NAMALWA (cell line): ENCODE data around the gene TUBB4A.

ENCODE experiments used
- DNase-seq: peaks from one replicate; pipeline ENCODE4 v3.0.0-alpha.2; 2015; ENCODE audit warnings: low spot score

TUBB4A gene

DNA sequence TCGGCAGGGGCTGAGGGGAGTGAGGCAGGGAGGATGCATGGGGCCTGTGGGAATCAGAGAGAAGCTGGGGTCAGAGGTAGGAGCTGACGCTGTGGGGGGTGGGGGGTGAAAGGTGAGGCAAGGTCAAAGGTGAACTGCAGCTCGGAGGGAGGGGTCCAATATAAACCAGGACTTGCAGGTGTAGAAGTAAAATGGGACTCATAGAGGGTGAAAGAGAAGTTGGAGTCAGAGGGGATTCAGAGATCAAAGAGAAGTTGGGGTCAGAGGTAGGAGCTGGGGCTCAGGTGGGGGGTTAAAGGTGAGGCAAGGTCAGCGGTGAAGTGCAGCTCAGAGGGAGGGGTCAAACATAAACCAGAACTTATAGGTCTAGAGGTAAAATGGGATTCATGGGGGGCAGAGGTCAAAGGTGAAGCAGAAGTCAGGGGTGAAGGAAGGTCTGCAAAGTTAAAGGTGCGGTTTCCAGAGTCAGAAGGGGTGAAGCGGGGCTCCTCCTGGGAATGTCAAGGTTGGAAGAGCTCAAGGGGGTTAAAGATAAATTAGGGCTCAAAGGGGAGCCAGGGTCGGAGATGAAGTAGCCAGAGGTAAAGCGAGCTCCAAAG lies 7.6 kb downstream of the TUBB4A start:
- DNase-seq = no peak

DNA sequence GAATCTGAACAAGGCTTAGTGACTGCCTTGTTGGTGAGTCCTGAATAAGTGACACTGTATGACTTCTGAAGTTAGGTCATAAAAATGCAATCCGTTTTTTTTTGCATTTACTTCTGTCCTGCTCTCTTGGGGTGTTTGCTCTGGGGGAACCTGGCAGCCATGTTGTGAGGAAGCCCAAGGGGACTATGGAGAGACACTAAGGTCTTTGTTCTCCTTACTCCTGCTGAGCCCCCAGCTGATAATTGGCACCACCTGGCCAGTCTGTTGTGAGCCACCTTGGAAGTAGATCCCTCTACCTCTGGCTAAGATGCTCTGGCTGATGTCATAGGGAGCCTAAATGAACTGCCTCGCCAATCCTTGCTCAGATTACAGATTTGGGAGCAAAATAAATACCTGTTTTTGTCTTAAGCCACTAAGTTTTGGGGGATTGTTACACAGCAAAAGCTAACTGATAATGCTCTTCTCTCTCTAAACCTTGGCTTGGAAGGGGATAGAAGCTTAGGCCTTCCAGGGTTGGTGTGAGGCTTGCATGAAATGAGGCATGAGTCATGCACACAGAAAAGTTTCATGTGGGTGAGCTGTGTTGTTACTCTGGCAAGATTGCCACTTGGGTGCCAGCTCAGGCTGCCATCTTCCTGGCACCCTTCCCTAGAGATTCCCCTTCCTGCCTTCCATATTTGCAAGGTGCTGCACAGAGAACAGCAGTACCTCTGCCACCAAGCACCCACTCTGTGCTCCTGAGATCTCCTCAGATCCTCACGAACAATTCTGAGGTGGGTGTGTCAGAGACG lies 10.1 kb downstream of the TUBB4A start:
- no peak for DNase-seq

DNA sequence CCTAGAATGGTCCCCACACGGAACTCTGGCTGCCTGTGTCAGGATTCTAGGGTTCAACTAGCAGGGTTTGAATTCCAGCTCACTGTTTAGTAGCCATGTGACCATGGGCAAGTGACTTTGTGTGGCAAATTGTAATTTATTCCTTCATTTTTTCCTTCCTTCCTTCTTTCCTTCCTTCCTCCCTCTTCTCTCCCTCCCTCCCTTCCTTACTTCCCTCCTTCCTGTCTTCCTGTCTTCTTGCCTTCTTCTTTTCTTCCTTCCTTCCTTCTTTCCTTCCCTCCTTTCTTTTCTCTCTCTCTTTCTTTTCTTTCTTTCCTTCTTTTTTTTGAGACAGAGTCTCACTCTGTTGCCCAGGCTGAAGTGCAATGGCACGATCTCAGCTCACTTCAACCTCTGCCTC lies 12.0 kb downstream of the TUBB4A start:
- no peak for DNase-seq

DNA sequence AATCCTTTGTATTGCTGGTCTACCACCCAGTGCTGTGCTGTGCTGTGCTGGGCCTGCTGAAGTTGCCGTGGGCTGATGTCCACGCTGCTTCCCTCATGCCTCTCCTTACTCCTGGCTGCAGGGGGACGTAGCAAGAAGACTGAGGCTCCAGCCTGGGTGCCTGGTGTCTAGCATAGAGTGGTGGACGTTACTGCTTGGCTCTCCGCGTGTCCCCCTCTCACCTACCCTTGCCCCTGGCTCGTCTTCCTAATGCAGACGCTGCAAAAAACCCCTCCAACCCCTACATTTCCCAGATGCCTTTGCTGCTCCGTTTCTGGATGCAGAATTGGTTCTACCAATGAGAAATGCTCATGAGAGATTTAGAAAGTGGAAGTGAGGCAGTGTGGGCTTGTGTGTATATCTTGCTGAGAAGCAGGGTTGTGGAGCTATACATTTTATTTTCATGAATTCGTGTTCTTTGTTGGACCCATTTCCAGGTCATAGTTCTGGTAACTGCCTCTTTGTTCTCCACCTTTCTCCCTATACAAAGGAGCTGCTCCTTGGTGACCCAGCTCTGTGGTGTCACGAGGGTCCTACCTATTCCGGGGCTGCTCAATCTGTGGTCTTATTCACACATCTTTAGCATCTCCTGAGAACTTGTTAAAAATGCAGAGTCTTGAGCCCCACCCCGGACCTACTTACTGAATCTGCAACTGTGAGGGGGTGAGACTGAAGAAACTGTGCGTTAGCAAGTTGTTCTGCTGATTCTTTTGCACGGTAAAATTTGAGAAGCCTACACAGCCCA lies 12.6 kb downstream of the TUBB4A start:
- peak; percentile 38 for DNase-seq

DNA sequence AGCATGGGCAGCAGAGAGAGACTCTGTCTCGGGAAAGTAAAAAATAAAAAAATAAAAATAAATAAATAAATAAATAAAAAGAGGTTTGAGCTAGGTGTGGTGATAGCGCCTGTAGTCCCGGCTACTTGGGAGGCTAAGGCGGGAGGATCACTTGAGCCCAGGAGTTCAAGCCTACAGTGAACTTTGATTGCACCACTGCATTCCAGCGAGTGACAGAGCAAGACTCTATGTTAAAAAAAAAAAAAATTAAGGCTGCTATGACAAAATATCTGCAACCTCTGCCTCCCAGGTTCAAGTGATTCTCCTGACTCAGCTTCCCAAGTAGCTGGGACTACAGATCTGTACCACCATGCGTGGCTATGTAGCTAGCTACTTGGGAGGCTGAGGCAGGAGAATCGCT lies 17.3 kb downstream of the TUBB4A start:
- DNase-seq = no peak

DNA sequence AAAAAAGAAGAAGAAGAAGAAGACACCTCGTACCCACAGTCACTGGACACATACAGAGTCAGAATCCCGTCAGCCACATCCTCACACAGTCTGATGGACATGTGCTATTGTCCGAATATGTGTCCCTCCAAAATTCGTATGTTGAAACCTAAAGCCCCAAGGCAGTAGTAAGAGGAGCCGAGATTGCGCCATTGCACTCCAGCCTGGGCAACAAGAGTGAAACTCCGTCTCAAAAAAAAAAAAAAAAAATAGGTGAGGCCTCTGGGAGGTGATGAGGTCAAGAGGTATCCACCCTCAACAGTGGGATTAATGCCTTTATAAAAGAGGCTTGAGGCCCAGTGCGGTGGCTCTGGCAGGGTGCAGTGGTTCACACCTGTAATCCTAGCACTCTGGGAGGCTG lies 17.9 kb downstream of the TUBB4A start:
- no peak for DNase-seq

DNA sequence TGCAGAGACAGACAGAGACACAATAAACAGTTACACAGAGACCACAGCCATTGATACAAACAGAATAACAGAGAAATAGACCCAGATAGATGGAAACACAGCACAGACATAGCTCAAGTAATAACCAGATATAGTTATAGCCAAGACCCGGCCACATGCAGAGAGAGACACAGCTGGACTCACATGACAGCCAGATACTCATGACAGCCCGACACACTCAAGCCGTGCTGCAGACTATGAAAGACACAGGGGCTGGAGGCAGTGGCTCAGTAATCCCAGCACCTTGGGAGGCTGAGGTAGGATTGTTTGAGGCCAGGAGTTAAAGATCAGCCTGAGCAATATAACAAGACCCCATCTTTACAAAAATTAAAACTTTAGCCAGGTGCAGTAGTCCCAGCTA lies 18.9 kb downstream of the TUBB4A start:
- DNase-seq = no peak

DNA sequence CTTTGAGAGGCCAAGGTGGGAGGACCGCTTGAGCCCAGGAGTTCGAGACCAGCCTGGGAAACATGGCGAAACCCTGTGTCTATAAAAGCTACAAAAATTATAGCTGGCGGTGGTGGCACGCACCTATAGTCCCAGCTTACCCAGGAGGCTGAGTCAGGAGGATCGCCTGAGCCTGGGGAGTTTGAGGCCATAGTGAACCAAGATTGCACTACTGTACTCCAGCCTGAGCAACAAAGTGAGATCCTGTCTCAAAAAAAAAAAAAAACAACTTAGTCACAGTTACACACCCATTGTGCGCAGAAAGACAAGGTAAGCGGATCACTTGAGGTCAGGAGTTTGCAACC lies 19.8 kb downstream of the TUBB4A start:
- no peak for DNase-seq

DNA sequence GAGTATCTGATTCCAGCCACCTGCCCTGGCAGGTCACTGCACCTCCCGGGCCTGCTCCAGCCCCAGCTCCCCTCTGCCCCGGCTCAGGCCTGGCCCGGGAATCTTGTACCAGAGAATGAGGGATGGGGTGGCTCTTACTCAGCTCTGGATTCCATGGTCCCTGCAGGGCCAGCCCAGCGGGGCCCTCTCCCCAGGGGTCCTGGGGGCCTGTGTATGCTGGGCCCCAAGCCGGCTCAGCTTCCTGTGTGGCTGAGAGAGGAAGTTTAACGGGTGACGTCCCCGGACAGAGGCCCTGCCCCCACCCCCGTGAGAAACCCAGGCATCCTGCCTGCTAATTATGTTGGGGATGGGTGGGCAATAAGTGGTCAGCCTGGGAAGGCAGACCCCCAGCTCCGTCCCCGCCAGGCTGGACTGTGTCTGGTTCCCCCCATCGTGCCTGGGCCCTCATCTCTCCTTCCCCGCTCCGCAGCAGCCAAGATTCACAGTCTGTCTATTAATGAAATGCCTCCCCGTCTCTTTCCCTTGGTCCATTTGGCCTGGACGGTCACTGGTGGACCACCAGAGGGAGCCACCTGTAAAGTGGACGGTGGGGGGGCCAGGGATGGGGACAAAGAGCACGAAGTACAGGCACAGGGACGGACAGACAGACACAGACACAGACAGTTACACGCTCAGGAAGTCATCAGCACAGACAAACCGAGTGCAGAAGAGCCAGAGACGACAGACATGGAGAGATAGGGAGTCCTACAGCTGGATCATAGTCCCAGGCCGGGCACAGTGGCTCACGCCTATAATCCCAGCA lies 20.4 kb downstream of the TUBB4A start, which contains the start of gene DENND1C:
Gene DENND1C (minus strand): TSS at position 247 of the 802 bp plus-strand sequence. CDS start 92 bp downstream, at position 155.
- DNase-seq = peak; percentile 68

DNA sequence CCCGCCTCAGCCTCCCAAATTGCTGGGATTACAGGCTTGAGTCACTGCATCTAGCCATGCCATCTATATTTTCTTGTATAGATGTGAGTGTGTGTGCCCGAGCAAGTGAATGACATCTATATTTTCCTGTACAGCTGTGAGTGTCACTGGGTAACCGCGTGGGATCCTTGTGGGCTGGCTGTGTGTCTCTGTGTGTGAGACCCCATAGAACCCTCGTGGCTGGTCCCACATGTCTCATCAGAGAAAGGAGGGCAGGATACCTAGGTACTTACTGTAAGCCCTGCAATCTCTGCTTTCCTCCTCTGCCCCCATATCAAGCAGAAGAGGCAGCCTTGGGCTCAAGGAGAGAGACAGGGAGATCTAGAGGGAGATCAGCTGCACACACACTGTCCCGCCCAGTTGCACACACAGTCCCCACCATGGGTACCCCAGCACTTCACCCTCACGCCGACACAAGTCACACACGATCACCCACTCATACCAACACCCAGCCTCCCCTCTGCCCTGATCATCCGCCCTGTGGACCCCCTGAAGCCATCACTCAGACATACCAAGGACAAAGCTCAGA lies 21.2 kb downstream of the TUBB4A start:
- DNase-seq = no peak

DNA sequence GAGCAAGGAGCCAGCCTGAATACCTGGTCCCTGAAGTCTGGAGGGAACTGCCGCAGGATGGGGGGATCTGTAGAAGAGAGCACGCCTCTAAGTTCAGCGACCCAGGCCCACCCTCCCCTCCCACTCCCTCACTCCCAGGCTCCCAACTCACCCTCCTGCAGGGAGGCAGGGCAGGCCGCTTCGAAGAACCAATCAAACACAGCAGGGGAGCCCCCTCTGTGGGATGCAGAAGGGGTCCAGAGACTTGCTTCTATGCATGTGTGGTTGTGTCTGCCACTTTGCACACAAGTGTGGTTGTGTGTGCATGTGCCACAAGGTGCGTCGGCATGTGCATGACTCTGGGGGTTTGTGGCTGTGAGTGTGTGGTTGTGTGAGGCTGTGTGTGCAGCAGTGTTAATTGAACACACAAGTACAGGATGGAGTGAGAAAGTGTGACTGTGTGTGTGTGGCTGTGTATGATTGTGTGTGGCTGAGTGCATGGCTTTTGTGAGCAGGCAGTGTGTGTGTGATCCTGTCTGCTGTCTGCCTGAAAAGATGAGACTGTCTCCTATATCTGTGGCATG lies 22.2 kb downstream of the TUBB4A start:
- no peak for DNase-seq

DNA sequence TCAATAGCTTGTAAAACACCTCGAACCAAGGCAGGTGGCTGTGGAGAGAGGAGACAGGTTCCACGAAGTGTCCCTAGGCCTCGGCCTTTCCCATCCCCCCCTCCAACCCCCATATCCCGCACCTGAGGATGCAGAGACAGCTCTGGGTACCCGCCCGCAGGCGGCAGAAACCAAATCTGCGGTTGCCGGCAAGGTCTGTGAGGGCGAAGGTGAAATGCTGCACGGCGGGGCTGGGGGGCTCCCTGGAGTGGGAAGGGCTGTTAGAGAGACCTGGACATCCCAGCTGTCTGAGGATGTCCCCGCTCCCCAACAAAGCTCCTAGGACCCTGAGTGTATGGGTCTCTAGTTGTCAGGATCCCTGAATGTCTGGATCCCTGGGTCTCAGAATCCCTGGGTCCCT lies 23.3 kb downstream of the TUBB4A start:
- no peak for DNase-seq

DNA sequence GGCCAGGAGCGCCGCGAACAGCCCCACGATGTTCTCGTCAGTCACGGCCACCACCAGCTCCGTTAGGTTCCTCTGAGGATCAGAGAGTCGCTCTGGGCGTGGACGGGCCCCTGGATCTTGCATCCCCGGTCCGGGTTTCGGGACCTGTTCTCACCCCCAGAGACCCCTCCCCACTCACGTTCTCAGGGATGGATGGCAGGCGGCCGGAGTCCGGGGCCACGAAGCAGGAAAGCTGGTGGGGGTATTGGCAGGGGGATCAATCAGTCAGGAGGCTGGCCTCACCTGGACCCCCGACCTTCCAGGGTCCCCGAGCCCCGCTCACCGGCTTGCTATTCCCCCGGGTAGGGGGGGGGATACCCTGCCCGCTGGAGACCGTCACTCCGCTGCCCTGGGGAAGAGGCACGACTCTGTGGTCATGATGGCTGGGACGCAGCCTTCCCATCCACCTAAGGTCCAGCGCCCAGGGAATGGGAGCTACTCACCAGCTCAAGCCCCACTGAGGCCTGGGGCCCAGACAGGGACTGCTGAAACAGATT lies 25.1 kb downstream of the TUBB4A start:
- no peak for DNase-seq

DNA sequence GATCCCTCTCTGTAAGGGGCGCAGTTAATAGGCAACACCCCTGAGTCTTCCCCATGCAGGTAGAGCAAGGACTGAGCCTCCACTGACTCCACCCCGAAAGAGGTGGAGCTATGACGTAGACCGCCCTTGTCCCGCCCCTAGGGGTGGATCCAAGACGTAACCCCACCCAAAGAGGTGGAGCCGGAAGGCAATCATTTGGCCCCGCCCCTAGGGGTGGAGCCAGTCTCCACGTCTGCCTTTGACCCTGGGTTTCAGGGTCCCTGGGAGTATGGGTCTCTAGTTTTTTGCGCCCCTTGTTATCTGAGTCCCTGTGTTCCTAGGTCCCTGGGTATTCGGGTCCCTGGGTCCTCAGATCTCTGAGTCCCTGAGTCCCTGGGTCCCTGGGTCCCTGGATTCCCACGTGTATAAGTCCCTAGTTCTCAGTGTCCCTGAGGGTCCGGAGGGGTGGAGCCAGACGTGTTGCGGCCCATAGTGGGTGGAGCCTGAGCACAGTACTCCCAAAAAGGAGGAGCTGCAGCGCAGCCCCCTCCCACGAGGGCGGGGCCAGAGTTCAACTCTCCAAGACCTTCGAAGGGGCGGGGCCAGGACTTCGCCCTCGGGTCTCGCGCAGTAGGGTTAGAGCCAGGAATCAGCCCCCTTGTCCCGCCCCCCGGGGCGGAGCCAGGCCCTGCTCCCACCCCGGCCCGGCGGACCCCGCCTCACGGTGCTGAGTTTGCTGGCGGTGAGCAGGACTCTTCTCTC lies 25.8 kb downstream of the TUBB4A start:
- DNase-seq = peak; percentile 98

DNA sequence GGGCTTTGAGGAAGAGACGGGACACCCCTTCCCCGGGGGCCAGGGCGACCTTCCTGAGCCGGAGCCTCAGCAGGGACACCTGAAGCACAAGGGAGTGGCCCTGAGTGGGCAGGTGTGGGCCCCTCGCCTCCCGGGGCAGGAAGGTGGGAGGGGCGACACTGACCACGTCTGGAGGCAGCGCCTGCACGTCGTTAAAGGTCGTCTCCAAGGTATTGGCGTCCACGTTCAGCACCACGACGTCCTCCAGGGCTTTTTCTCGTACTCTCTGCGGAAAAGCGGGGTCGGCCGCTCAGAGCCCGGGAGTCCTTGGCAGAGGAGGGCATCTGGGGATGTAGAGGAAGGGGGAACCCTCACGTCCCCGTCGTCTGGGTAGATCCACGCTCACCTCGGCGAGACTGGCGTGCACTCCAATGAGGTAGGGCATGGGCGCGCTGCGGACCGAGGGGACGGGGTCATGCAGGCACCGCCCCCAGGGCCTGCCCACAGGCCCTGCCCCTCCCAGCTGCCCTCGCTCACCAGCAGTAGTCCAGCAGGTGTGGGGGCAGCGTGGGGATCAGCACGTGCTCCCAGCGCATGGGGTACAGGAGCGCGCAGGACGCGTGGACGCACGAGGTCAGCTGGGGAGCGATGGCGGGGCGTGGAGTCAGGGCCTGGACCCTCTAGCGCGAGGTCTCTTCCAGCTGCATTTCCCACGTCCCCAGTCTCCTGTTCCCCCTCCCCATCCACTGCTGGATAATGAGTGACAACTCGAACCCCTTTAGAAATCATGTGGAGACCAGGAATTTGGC lies 26.6 kb downstream of the TUBB4A start:
- DNase-seq = no peak

DNA sequence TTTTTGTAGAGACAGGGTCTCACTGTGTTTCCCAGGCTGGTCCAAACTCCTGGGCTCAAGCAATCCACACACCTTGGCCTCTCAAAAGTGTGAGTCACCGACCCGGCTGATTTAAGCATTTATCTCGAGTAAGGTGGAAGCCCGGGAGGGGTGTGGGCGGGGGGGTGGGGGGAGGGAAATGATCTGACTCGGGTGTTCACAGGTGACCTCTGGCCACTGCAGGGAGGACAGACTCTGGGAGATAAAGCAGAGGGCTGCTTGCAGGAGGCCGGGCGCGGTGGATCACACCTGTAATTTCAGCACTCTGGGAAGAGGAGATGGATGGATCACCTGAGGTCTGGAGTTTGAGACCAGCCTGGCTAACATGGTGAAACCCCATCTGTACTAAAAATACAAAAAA lies 28.5 kb downstream of the TUBB4A start:
- DNase-seq = no peak

DNA sequence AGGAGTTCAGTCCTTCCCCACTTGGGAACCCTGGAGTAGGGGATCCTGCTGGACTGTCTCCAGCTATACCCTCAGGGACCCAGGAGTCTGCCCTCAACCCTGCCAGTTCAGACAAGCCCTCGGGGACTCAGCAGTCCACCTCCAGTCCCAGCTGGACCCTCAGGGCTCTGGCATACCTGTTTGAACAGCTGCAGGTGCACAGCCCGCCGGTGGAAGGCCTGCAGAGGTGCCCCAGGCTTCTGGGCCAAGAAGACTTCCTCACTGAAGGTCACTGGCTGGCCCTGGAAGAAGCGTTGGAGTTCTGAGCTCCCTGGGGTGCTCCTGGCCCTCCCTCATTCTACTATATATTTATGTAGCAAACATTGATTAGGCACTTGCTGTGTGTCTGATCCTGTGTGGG lies 29.4 kb downstream of the TUBB4A start:
- DNase-seq = no peak

DNA sequence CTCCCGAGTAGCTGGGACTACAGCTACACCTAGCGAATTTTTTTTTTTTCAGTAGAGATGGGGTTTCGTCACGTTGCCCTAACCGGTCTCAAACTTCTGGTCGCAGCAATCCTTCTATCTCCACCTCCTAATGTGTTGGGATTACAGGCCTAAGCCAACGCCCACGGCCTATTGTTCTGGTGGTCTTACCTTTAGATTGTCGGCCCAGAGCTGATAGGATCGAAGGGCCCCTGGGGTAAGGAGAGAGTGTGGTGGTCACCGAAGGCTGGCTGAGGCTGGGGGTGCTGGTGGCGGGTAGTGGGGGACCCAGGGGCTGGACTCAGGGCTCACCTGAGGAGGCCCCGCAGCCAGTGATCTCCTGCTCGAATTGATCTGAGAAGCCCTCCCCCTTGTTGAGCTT lies 31.0 kb downstream of the TUBB4A start:
- DNase-seq = no peak

DNA sequence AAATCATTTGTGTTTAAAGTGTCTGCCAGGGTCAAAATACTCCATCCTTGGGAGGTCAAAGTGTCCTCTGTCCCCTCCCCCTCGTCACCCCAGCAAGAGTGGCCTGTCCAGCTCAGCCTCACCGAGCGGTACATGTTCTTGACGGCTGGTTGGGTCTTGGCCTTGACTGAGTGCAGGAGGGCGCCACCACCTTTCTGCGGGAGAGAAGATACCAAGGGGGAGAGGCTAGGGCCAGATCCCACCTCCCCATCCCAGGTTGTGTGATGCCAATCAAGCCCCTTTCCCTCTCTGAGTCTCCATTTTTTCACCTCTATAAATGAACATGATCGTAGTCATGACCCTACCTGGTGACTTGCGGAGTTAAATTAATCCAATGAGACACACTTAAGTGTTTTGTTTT lies 31.9 kb downstream of the TUBB4A start:
- DNase-seq = no peak

DNA sequence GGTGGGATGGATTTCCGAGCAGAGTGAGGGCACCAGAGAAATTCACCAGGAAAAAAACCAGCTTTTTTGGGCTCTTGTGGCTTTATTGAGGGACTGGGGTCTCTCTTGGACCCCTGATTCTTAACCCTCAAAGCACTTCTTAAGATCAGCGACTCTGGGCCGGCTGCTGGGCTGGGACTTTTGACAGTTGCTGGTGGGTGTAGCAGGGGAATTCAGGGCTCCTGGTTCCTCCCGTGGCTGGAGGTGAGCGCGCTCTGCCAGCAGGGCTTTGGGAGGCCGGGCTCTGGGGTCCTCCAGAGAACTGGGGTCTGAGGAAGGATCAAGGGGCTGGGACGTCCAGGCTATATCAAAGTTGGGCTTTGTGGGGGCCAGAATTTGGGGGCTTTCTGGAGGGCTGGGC lies 34.7 kb downstream of the TUBB4A start:
- DNase-seq = no peak
